Mesothelial cell of epicardium (in vitro differentiated cells): ENCODE data around the gene RANBP1. TPM values are rescaled to one million over a fixed set of nuclear protein-coding genes. Genes with fewer than 3 reads are reported as not detected.
A peak's percentile ranks its signal among the peaks of the same experiment; 100 is the strongest.
"Not testable (repeated sequence)": the region's sequence is repeated elsewhere in the genome, so short reads cannot be mapped to it uniquely, and the experiment has no call there.

ENCODE experiments used
- DNase-seq, 2 experiments: peaks; one replicate each; pipeline ENCODE4 v3.0.0; 2021; ENCODE audit warnings: low spot score in 2 of 2; ENCODE audit not compliant: unreplicated experiment in 2 of 2
- H3K27ac Mint-ChIP-seq: 2 replicates; pipeline ENCODE4 v1.8.0; 2021; ENCODE audit warnings: mixed read lengths
- H3K27me3 Mint-ChIP-seq: 2 replicates; pipeline ENCODE4 v1.8.0; 2021; ENCODE audit warnings: low read depth, mixed read lengths
- H3K36me3 Mint-ChIP-seq: 2 replicates; pipeline ENCODE4 v1.8.0; 2021; ENCODE audit warnings: mixed read lengths
- H3K4me1 Mint-ChIP-seq: 2 replicates; pipeline ENCODE4 v1.8.0; 2021; ENCODE audit warnings: mixed read lengths
- H3K4me3 Mint-ChIP-seq: 2 replicates; pipeline ENCODE4 v1.8.0; 2021; ENCODE audit warnings: mild to moderate bottlenecking, moderate library complexity, mixed read lengths
- H3K9me3 Mint-ChIP-seq: 2 replicates; pipeline ENCODE4 v1.8.0; 2021; ENCODE audit warnings: mixed read lengths
- CTCF ChIP-seq: fragments of 200-600 bp; sonication (generic); IDR thresholded peaks from one replicate; pipeline ENCODE4 v1.5.0; 2021; ENCODE audit warnings: antibody characterized with exemption; ENCODE audit not compliant: unreplicated experiment
- total RNA-seq: library from RNA; stranded (reverse); gene quantifications from 3 replicates; pipeline ENCODE4 v1.2.1, GENCODE V29; 2021

RANBP1 gene
- total RNA-seq, 1 donor from 2014 or later: 154 TPM

- TF ChIP-seq CTCF: peak; percentile 100
- H3K9me3 Mint-ChIP-seq: no peaks in the 10 kb centered on the region
- DNase-seq: peak; percentile 73 to 97
- peaks cover 3% of the 10 kb centered on the region for H3K4me1 Mint-ChIP-seq
- H3K4me3 Mint-ChIP-seq: no peak overlapping the region
- H3K27ac Mint-ChIP-seq: no peak overlapping the region
- no peaks in the 10 kb centered on the region for H3K36me3 Mint-ChIP-seq
- H3K27me3 Mint-ChIP-seq: peaks cover 8% of the 10 kb centered on the region
Observed at GRCh38 chr22:20156611-20157429, 40.9 kb downstream of the RANBP1 start.

GRCh38 chr22:20157430-20158183 is 41.7 kb downstream of the RANBP1 start:
- Mint-ChIP-seq H3K27me3 (peaks cover 8% of the 10 kb centered on the region), H3K4me3 (no peak overlapping the region), H3K36me3 (no peaks in the 10 kb centered on the region), H3K4me1 (peaks cover 3% of the 10 kb centered on the region), H3K9me3 (no peaks in the 10 kb centered on the region), H3K27ac (no peak overlapping the region)
- DNase-seq: no peak
- TF ChIP-seq CTCF: no peak

- no peak for TF ChIP-seq CTCF
- no peak for DNase-seq
- H3K27ac Mint-ChIP-seq: no peak overlapping the region
Observed at GRCh38 chr22:20158391-20159036, 42.6 kb downstream of the RANBP1 start.

GRCh38 chr22:20159076-20159475 is 43.2 kb downstream of the RANBP1 start:
- no peaks in the 10 kb centered on the region for H3K36me3 Mint-ChIP-seq

More at GRCh38 chr22:20158391-20159036, 42.6 kb downstream of the RANBP1 start:
- peaks cover 8% of the 10 kb centered on the region for H3K27me3 Mint-ChIP-seq
- no peaks in the 10 kb centered on the region for H3K9me3 Mint-ChIP-seq
- H3K36me3 Mint-ChIP-seq: no peaks in the 10 kb centered on the region
- no peak overlapping the region for H3K4me3 Mint-ChIP-seq
- H3K4me1 Mint-ChIP-seq: peaks cover 3% of the 10 kb centered on the region

GRCh38 chr22:20159531-20159930 is 43.6 kb downstream of the RANBP1 start:
- not testable (repeated sequence) for H3K27ac Mint-ChIP-seq

More at GRCh38 chr22:20159076-20159475, 43.2 kb downstream of the RANBP1 start:
- Mint-ChIP-seq H3K27ac (no peak overlapping the region), H3K4me3 (no peak overlapping the region), H3K9me3 (no peaks in the 10 kb centered on the region), H3K4me1 (peaks cover 3% of the 10 kb centered on the region), H3K27me3 (peaks cover 8% of the 10 kb centered on the region)
- DNase-seq: no peak
- TF ChIP-seq CTCF: no peak

More at GRCh38 chr22:20159531-20159930, 43.6 kb downstream of the RANBP1 start:
- H3K27me3 Mint-ChIP-seq, H3K4me3 Mint-ChIP-seq, H3K4me1 Mint-ChIP-seq, H3K9me3 Mint-ChIP-seq, H3K36me3 Mint-ChIP-seq, DNase-seq: not testable (repeated sequence)
